SKM-1 (cell line): ENCODE data around the gene STYXL2.

Source experiments
- DNase-seq: peaks from one replicate; lab custom pipeline; 2025; ENCODE audit not compliant: unreplicated experiment; lab: John Stamatoyannopoulos, UW

STYXL2 gene

DNA sequence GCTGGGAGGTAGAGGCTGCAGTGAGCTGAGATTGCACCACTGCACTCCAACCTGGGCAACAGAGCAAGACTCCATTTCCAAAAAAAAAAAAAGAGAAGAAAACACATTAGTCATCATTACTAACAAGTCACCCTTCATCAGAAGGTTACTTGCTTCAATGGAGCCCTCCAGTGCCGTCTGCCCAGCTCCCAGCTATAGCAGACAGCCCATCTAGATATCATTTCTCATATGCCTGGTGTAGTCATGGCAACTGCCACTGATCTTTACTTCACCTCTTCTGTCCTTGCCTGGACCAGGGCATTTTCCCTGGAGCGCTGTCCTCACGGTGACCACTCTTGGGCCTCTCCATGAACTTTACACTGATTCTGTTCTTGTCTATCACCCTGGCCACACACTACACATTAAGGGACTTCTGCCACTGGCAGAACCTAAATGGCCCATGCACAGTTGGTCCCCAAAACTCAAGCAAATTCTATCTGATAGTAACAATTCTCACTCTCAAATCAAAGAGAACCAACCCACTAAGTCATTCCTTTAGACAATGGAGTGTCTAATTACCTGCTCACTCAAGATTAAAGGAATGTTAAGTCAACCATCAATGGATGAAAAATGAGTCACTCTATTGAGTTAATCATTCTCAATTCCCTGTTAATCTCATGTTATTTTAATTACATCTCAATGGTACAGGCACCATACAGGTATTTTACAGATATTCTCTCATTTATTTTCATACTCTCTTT is 16.6 kb upstream of the STYXL2 start:
- no peak for DNase-seq

DNA sequence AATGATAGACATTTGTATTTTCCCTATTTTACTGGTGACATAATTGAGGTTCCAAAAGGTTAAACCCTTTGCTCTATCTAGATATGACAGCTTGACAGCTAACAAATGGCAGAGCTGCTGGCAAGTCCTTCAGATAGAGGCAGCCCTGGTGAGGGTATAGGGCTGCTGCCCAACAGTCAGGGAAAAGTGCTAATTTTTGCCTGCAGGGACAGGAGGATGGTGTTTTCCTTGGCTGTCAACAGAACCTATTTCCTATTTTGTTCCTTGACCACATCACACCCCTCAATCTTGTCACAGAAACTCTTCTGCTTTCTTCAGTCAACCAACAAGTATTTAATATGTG is 16.0 kb upstream of the STYXL2 start:
- no peak for DNase-seq

DNA sequence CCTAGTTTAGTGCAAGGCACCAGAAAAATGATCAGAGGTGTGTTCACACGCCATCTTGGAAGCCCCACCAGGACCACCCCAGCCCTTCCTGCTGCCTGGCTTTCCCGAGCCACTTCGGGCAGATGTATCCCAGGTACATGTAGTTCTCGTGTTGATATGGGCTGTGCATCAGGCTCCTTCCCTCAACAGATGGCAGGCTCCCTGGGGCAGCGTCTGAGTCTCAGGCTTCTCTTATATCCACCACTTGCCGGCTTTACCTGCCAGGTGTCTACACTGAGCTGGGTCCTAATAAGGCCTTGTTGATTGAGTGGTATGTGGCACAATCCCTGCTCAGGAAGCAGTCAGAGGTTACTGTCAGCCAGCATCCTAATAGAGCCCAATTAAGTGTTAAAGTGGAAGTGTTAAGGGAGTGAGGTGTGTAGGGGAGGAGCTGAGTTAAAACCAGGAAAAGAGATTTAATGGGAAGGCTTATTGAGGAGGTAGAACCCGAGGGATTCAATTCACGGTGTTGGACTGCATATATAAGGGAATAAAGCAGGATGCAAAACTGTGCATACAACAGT is 12.2 kb upstream of the STYXL2 start:
- DNase-seq: no peak

- DNase-seq: peak; percentile 36
These were observed 11.3 kb upstream of the STYXL2 start for GRCh38 chr1:167082511-167083027.

- no peak for DNase-seq
These were observed 10.7 kb upstream of the STYXL2 start for GRCh38 chr1:167083066-167083665.

GRCh38 chr1:167083871-167084270 is 10.0 kb upstream of the STYXL2 start:
- DNase-seq: no peak

GRCh38 chr1:167084757-167085156 is 9.1 kb upstream of the STYXL2 start:
- no peak for DNase-seq

GRCh38 chr1:167086033-167086432 is 7.8 kb upstream of the STYXL2 start:
- no peak for DNase-seq

DNA sequence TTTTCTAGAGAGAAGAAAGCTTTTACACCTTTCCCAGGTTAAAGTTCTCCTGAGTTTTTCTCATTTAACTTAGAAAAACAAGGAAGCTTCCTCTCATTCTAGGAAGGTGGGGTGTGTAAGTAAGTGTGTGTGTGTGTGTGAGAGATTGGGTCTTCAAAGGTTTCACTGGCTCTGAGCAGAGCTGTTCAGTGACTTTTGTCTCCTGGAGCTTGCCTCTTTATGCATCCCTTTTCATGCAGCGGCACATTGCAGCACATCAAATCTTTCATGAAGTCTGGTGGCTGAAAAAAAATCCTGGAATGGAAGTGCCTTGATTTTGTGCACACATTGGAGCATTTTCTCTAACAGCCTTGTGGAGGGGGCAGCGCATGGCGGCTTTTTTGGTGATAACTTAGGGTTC is 7.1 kb upstream of the STYXL2 start:
- DNase-seq: no peak

DNA sequence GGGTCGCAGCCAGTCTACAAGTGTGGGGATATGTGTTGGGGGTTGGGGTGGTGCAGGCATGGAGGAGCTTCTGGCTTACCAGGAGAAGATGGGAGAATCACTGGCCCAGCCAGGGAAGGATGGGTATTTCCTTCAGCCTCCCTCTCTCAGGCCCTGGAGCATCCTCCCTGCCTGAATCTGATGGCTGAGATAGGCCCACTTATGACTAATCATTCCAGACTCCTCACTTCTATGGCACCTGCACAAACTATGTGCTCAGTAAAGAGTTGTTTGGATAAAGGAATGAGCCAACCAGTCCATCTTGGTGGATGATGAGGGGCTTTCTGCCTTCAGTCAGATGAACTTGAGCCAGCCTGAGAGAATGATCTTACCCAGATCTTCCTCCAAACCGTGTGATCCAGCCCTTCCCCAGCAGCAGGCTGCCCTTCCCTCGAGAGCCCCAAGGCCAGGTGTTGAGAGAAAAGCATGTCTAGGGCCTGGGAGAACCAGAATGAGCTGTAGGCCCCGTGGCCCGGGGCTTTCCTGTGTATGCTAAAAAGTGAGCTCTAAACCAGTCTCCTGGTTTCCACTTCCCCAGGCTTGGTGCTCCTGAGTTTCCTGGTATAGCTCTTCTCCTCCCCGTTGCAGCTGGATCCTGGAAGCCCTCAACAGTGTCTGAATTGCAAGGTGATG is 5.0 kb upstream of the STYXL2 start:
- no peak for DNase-seq

- no peak for DNase-seq
These were observed 3.9 kb upstream of the STYXL2 start for GRCh38 chr1:167089939-167090313.

- DNase-seq: peak; percentile 78
These were observed 3.4 kb upstream of the STYXL2 start, which contains the start of gene GPA33 for GRCh38 chr1:167090314-167090942. GPA33 (minus strand) TSS chr1:167090377; CDS start chr1:167090287, 90 bp downstream.

DNA sequence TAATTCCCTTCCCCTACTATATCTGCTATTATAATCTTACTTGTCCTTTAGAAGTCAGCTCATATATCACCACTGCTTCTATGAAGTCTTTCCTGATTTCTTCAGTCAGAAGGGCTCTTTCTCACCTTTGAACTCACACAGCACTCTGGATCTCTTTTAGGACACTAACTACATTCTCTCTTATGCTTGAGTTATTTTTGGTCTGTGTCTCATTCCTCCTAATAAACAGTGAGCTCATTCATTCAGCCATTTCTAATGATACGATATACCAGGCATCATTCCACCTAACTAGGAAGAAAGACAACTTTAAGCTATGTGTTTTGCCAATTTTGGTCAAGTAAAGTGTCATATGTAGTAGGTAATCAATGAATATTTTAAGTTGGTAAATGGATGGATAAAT is 1.2 kb upstream of the STYXL2 start:
- DNase-seq: no peak

- no peak for DNase-seq
These were observed 815 bp downstream of the STYXL2 start for GRCh38 chr1:167094690-167095089.

DNA sequence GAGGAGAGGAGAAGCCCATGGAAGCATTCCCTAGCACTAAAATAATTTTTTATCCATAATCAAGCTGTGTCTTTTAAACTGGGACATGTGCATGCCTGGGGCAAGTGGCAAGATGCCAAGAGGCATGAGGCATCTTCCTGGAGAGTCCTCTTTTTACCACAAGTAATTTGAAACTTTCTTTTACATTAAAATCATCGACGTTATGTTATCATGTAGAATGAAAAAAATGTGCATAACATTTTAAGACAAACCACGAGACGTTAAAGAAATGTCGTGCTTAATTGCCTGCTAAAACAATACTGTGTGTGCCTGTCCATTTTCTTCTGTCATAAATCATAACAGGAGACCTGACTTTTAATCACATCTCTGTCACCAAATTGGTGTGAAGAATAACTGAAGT is 1.5 kb downstream of the STYXL2 start:
- no peak for DNase-seq

DNA sequence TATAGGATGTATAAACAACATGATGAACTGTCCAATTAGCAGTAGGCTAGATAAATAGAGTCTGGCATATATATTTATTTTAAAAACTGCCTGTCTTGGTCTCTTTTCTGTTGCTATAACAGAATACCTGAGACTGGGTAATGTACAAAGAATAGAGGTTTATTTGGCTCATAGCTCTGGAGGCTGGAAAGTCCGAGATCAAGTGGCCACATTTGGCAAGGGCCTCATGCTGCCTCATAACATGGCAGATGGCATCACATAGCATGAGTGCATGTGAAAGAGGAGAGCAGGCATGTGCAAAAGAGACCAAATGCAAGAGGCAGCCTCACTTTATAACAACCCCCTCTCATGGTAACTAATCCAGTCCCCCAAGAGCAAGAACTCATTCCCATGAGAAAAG is 6.0 kb downstream of the STYXL2 start:
- no peak for DNase-seq

DNA sequence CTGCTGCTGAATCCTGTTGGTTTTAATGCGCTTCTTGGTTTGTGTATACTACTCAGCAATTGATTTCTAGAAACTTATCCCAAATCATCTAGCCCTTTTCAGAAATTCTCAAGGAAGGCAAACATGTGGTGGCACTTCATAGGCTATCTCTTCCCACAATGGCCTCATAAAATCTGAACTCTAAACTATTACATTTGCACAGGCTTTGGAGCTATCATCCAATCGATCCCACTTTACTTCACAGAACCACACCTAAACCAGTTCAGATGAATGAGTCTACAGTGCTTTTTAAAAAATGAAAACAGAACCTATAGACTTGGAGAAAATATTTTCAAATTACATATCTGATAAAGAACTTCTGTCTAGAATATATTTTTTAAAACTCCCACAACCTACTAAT is 6.9 kb downstream of the STYXL2 start:
- DNase-seq: no peak

- no peak for DNase-seq
These were observed 7.9 kb downstream of the STYXL2 start for GRCh38 chr1:167101754-167102153.

GRCh38 chr1:167102906-167103573 is 9.2 kb downstream of the STYXL2 start:
- no peak for DNase-seq

DNA sequence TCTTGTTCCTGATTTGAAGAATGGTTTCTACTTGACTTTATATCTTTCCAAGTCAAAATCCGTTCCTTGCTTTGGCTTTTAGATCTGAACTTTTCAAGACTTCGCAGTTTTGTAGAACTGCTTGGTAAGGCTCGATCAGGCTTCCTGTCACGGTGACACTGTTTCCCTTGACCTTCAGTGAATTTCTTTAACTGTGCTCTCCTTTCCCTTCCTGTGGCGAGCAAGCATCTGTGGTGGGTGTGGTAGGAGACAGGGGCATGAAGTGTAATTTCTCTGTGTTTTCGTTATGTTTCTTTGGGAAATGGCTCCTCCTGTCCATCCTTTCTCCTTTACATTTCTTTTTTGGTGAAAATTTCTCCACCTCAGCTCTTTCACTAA is 10.4 kb downstream of the STYXL2 start:
- DNase-seq: no peak
